HG02642 (cell line): ENCODE data around the gene TBC1D12.
"Not testable (repeated sequence)": the region's sequence is repeated elsewhere in the genome, so short reads cannot be mapped to it uniquely, and the experiment has no call there.

Experiments
- ATAC-seq: cut with Tn5 transposase; IDR thresholded peaks from one replicate; pipeline ENCODE4 v1.9.1; 2021; ENCODE audit warnings: mild to moderate bottlenecking; ENCODE audit not compliant: unreplicated experiment, poor library complexity

TBC1D12 gene

GRCh38 chr10:94524146-94524545, 121.8 kb downstream of the TBC1D12 start:
- no peak for ATAC-seq

DNA sequence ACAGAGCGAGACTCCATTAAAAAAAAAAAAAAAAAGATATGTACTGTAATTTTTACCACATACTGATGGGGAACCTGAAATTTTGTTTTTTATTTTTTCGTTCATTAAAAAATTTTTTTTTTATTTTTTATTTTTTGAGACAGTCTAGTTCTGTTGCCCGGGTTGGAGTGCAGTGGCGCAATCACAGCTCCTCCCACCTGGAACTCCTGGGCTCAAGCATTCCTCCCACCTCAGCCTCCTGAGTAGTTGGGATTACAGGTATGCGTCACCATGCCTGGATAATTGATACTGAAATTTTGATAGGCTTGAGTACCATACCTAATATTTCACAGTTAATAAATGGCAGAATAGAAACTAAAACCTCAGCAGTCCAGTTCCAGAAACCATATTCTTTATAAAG, 122.4 kb downstream of the TBC1D12 start:
- no peak for ATAC-seq

DNA sequence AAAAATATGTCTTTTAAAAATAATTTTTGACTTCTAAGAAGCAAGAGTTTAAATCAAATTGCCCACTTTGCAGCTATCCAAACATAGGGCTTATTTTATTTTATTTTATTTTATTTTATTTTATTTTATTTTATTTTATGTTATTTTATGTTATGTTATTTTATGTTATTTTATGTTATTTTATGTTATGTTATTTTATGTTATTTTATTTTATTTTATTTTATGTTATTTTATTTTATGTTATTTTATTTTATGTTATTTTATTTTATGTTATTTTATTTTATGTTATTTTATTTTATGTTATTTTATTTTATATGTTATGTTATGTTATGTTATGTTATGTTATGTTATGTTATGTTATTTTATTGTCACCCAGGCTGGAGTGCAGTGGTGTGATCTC, 129.2 kb downstream of the TBC1D12 start:
- not testable (repeated sequence) for ATAC-seq

GRCh38 chr10:94533027-94533426, 130.7 kb downstream of the TBC1D12 start:
- ATAC-seq, result no peak

DNA sequence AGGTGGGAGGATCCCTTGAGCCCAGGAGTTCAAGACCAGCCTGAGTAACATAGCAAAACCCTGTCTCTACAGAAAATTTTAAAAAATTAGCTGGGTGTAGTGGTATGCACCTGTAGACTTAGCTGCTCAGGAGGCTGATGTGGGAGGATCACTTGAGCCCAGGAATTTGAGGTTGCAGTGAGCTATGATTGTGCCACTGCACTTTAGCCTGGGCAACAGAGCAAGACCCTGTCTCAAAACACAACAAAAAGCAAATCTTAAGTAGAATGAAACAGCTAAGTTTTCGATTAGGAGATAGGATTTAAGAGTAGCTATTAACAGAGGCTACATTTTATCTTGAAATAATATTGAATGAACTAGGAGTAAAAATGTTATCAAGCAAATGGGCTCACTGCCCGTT, 139.9 kb downstream of the TBC1D12 start:
- not testable (repeated sequence) for ATAC-seq

DNA sequence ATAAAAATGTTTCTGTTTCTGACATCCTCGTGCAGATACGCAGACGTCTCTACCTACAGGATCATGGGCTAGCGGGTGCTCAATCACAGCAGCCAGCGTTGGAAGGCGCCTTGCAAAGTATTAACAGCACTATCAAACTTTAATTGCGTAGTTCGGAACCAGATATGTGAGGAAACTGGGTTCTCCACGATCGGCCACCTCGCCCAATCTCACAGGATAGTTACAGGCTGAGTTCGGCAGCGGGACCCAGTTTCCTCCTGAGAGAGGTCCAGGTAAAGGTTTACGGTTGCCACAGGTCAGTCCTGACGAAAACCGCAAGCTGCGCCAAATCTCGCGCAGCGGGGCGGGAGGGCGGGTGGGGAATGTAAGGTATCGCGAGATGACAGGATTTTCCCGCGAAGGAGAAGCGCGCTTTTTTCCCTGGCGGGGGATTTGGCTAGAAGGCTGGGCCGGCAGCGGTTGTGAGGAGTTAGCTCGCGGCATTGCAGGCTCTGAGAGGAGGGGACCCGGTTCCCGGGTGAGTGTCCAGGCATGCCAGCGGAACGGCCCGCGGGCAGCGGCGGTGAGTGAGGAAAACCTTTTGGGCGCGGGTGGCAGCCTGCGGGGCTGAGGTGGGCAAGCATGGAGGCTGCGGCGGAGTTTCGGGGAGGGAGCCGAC, 143.2 kb downstream of the TBC1D12 start, which contains the start of gene HELLS:
Gene HELLS, plus strand, starts transcription at position 398 of the 658 bp plus-strand sequence. Its CDS starts 134 bp downstream, at position 532.
- peak; percentile 87 for ATAC-seq

GRCh38 chr10:94546049-94546900, 143.9 kb downstream of the TBC1D12 start:
- ATAC-seq, result peak; percentile 7

DNA sequence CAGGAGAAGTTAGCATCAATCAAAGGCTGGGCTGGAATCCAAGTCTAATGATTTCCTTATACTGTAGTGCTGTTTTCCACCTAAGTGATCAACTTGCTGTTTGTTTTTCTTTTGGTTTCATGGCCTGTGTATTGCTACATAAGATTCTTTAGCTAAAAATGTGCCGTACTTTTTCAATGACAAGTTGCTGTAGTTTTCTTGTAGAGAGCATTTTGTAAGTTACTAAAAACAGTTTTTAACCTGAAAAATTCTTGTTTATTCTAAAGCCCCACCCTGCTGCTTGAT, 144.5 kb downstream of the TBC1D12 start:
- no peak for ATAC-seq

DNA sequence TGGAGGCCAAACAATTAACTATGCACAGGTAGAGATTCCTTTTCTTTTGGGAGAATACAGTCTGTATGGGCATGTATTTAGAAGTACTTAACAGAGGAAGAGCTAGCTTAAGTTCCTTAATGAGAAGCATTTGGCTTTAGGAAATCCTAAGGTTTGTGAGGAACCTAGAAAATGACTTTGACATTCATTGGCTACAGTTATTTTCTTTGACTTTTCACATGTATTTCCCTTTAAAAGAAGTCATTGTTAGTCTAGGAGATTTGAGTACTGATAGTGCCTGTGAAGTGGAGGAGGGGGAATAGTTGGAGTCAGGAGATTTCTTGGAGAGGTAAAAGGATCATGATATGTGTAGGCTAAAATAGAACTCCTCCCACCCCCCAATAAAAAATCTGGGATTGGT, 146.9 kb downstream of the TBC1D12 start:
- ATAC-seq, result no peak

DNA sequence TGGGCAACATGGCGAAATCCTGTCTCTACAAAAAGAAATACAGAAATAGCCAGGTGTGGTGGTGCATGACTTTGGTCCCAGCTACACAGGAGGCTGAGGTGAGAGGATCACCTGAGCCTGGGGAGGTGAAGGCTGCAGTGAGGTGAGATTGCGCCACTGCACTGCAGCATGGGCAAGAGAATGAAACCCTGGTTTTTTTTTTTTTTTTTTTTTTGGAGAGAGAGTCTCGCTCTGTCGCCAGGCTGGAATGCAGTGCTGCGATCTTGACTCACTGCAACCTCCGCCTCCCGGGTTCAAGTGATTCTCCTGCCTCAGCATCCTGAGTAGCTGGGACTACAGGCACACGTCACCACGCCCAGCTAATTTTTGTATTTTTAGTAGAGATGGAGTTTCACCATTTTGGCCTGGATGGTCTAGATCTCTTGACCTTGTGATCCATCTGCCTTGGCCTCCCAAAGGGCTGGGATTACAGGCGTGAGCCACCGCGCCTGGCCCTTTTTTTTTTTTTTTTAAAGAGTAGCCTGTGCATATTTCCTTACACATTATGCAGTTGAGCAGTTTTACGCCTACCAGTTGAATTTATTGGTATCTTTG, 165.5 kb downstream of the TBC1D12 start:
- ATAC-seq, result not testable (repeated sequence)

DNA sequence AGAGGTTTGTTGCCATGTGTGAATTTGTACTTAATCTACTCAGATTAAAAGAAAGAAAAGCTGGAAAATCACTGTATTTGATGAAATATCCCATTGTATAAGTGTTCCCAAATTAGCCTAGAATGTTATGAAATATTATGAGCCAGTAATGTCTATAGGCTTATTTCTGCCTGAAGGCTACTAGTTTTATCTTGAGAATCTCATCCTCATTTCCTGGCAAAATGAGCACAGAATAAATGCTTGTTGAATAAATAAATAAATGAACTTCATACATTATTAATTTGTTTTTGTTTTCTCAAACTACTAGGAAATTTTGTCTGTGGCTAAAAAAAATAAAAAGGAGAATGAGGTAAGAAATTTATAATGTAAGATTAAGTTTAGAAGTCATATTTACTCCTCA, 168.7 kb downstream of the TBC1D12 start:
- ATAC-seq, result no peak

GRCh38 chr10:94571528-94571927, 169.2 kb downstream of the TBC1D12 start:
- no peak for ATAC-seq

- no peak for ATAC-seq
These were observed 176.4 kb downstream of the TBC1D12 start for GRCh38 chr10:94578790-94579189.

DNA sequence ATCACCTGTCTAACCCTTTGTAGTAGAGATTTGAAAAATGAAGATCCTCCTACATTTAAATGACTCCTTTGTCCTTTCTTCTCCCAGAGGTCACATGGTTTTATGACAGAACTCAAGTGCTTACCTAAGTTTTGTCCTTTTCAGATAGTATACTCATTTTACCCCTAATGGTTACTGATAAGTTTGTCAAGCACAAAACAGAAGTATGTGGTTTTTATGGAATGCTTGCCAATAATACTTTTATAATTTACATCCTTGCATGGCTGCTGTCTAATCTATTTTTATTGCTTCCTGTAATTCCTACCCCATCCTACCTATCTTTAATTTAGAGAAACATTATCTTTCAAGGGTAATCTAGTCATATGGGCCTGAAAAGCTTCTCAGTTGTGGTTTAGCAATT, 180.8 kb downstream of the TBC1D12 start:
- ATAC-seq, result no peak
